Activated CD4-positive, CD25-positive, alpha-beta regulatory T cell treated with anti-CD3 and anti-CD28 coated beads, Interleukin-2, amount 50 U/mL, for 24 hours (primary cell): ENCODE measurements around the gene TAS1R3.
"Not testable (repeated sequence)": the region's sequence is repeated elsewhere in the genome, so short reads cannot be mapped to it uniquely, and the experiment has no call there.

ENCODE experiments used
- ATAC-seq, 2 donors: fragments of 150-1000 bp; cut with Tn5 transposase; one replicate each; pipeline ENCODE4 v1.10.0; 2021; ENCODE audit warnings: mild to moderate bottlenecking in 1 of 2, moderate library complexity in 1 of 2

Gene TAS1R3

DNA sequence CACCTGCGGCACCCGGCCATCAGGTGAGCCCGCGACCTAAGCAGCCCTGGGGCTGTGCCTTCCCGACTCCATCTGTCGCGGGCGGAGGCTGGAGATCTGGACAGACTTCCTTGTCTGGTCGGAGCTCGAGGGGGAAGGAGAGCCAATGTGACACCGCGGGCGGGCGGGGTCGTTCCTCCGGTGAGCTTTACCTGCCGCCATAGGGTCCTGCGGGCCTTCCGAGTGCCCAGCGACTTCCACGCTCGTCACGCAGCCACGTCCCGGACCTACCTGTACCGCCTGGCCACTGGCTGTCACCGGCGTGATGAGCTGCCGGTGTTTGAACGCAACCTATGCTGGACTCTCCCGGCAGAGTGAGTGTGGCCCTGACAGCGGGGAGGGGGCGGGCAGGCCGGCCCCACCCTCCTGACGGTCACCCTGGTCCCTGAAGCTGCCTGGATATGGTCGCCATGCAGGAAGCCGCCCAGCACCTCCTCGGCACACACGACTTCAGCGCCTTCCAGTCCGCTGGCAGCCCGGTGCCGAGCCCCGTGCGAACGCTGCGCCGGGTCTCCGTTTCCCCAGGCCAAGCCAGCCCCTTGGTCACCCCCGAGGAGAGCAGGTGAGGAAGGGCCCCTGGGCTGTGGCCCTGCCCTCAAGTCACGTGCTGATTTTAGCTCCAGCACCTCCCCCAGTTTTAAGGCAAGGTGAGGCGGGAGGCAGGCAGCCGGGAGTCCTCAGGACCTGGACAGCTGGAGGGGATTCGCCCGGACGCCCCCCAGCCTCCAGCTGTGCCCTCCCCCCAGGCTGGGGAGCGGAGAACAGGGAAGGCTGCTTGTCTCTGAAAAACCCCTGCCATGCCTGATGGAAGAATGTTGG, 21.6 kb upstream of the TAS1R3 start:
- no peak for ATAC-seq

DNA sequence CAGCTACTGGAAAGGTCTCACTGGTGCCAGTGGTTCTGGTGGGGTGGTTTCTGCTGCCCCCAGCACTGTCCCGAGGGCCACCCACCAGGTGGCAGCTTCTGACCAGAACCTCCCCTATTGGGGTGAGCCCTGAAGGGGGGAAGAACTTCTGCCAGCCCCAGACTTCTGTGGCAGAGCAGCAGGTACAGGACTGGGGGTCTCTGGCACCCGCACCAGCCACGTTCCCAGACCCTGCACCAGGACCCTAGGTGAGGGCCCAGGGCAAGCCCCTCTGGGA, 21.0 kb upstream of the TAS1R3 start:
- no peak for ATAC-seq

GRCh38 chr1:1310476-1311053, 20.5 kb upstream of the TAS1R3 start:
- ATAC-seq, result no peak

DNA sequence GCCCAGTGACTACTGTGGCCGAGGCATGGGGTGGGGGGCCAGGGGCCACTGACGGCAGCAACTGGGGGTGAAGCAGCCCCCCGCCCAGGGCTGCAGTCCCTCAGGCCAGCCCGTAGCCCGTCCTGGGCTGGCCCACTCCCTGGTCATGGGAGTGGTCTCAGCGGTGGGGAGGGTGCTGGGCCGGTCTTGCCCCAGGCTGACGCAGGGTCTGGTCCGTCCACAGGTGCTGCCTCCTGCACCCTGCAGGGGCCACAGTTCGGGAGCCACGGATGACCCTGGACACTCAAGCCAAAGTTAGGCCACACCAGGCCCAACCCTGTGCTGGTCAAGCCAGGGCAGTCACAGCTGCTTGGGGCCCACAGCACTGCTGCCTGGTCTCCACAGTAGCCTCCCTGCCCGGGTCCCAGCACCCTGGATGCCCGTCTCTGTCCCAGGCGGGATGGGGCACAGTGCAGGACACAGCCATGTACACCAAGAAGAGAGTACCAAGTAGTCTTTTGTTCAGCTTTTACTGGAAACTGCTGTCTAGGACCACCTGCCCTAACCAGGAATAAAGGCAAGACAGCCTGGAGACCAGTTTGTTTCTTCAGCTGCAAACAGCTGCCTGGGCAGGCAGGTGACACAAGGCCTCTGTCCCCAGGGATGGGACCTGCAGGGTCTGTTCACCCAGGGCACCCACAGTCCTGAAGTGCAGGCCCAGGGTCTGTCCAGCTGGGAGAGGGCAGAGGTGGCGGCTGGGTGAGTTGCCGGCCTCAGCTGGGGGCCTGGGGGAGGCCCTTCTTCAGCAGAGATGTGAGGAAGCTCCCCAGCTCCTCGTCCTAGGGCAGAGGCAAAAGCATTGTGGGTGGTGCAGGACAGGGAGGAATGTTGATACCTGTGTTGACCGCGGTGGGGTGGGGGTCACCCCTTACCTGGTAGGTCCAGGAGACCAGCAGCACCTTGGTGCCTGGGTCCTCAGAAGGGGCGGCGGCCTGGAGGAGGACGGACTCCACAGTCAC, 19.7 kb upstream of the TAS1R3 start:
- ATAC-seq, result no peak

DNA sequence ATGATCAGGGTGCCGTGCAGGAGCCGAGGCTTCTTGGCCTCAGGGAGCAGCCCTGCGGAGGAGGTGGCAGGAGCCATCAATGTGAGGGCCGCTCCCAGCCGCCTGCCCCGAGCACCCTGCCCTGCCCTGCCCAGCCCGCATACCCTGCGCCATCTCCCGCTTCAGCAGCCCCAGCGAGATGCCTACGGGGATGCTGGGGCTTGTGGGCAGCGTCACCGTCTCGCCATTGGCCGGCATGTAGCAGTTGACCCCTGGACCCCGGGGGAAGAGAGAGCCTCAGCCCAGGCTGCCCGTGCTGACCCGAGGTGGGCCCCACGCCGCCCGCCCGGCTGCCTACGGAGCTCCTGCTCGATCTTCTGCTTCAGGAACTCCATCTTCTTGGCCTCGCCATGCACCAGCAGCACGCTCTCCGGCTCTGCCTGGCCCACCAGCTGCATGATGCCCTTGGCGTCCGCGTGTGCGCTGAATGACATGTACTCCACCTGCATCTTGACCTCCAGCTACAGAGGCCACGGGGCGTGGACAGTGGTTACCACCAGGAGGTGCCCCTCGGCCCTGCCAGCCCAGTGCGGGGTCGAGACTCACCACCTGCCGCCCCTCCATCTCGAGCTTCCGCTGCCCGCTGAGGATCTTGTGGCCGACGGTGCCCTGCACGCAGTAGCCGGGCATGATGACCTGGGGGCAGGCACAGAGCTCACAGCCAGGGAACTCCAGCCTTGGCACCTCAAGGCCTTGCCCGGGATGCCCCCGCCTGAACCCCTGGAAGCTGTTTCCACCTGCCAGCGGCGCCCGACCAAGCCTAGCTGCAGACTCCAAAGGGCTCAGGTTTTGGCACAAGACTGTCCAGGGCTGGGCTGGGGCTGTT, 18.4 kb upstream of the TAS1R3 start:
- ATAC-seq, result no peak

- no peak for ATAC-seq
Measured at GRCh38 chr1:1313500-1314236, 17.4 kb upstream of the TAS1R3 start.

DNA sequence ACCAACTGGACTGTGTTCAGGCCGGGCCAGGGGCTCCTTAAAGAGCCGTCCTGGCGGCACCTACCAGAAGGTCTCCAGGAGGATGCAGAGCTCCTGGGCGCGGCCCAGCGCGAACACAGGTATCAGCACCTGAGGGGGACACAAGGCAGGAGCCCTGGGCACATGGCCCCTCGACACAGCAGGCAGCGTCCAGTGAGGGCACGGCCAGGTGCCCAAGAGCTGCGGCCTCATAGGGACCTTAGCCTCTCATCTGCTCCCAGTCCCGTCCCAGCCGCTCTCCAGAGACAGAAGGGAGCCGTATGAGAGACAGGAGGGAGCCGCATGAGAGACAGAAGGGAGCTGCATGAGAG, 16.9 kb upstream of the TAS1R3 start:
- no peak for ATAC-seq

DNA sequence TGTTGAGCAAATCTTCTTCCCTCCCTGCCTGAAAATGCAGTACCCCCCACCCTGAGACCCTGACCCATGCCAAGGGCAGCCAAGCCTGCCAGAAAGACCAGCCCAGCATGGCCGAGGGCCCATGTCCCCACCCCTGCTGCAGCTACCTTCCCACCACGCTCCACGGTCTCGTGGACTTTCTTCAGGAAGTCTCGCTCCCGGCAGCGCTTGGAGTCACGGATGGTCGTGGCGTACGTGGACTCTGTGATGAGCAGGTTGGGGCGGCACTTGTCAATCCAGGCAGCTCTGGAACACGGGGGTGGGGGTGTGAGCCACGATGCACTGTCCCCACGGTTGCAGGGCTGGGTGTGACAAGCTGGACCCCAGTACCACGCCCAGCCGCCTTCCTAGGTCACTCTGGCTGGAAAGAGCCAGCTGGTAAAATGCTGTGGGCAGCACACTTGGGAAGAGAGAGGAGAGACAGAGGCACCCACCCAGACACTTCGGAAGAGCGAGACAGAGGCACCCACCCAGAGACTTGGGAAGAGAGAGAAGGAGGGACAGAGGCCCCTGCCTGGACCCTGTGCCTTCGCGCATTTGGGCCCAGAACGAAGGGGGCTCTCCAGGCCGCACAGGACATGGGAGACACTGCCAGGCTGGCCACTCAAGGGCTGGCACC, 16.3 kb upstream of the TAS1R3 start:
- no peak for ATAC-seq

DNA sequence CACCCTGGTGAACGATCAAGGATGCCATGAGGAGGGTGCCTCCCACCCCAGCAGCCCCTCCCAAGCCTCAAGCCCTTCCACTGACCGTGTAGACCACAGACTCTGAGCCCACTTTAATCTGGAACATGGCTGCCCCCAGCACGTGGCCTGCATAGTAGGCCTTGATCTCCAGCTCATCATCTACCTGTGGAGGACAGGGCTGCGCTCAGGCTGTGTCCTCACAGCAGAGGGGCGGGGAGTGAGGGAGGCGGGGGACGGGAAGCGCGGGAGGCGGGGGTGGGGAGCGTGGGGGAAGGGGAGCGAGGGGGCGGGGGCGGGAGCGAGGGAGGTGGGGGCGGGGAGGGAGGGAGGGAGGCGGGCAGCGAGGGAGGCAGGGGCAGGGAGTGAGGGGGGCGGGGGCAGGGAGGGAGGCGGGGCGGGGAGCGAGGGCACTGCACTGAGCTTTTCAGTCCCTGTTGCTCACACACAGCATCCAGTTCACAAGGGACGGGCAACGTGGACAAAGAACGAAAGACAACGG, 15.6 kb upstream of the TAS1R3 start:
- ATAC-seq, result no peak

- ATAC-seq, result not testable (repeated sequence)
Measured at GRCh38 chr1:1316199-1316598, 14.9 kb upstream of the TAS1R3 start.

DNA sequence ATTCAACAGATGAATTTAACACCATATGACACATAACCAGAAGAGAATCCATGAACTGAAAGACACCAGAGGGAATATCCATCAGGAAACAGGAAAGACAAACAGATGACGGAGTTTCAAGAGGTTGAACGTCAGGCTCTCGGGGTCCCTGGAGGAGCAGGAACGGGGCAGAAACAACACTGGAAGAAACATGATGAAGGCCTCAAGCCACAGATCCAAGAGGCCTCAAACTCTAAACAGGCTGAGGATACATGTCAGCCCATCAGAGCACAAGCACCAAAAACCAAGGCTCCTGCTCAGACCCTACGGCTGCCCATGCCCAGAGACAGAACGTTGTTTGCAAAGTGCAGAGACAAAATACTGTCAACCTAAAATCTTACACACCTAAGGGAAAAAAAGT, 13.7 kb upstream of the TAS1R3 start:
- ATAC-seq, result no peak

GRCh38 chr1:1318131-1318652, 12.9 kb upstream of the TAS1R3 start:
- no peak for ATAC-seq

- no peak for ATAC-seq
Measured at GRCh38 chr1:1318777-1319645, 12.1 kb upstream of the TAS1R3 start.

- no peak for ATAC-seq
Measured at GRCh38 chr1:1319646-1319941, 11.5 kb upstream of the TAS1R3 start.

GRCh38 chr1:1320666-1321448, 10.2 kb upstream of the TAS1R3 start:
- no peak for ATAC-seq

DNA sequence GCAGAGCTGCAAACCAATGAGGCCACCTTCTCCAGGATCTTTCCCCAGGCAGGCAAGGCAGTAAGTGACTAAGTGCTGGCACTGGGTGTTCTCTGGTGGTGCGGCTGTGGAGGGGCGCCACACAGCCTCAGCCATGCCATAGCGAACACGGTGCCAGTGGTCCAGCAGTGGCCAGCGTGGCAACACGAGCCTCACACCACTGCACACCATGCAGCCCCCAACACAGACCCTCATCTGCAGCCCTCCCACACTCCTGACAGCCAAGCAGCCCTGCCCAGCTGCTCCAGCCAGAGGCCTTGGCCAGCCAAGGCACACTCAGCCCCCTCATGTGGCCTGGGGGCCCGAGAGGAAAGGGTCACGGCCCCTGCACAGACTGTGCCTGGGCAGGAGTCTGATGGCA, 9.6 kb upstream of the TAS1R3 start:
- no peak for ATAC-seq

DNA sequence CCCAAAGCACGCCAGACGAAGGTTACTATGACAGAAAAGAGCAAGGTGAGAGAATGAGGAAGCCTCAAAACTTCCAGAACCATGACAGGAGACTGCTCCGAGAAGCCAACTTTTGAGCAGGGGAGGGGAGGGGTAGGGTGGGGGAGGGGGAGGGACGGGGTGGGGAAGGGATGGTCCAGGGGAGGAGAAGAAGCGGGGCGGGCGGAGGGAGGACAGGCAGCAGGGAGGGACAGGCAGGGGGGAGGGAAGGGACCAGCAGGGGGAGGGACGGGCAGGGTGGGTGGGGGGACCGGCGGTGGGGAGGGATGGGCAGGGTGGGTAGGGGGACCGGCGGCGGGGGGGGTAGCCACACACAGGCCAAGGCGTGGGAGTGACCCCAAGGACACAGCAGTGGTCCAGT, 8.7 kb upstream of the TAS1R3 start:
- ATAC-seq, result no peak

DNA sequence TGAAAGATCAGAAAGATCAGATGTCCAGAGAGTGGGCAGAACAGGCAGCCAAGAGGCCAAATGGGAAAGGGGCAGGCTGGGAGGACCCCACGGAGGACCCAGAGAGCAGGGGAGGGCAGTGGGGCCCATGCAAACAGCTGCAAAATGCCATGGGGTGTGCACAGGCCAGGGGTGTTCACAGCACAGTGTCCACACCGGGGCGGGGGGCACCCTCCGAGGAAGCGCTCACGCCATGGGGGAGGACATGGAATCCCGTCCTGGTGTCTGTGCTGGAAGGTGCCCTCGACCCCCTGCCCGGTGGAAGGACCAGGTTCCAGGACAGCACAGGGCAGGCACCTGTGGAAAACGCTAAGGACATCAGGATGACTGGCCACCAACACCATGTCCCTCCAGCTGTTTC, 8.1 kb upstream of the TAS1R3 start:
- no peak for ATAC-seq

- peak; percentile 28 to 38 for ATAC-seq
Measured at GRCh38 chr1:1324084-1324523, 7.0 kb upstream of the TAS1R3 start.
